ENCODE measurements around the gene CD37.
"Not testable (repeated sequence)": the region's sequence is repeated elsewhere in the genome, so short reads cannot be mapped to it uniquely, and the experiment has no call there.

DNA sequence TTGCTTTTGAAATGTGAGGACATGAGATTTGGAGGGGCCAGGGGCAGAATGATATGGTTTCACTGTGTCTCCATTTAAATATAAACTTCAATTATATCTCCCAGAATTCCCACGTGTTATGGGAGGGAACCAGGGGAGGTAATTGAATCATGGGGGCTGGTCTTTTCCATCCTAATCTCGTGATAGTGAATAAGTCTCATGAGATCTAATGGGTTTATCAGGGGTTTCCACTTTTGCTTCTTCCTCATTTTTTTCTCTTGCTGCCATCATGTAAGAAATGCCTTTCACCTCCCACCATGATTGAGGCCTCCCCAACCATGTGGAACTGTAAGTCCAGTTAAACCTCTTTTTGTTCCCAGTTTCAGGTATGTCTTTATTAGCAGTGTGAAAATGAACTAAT lies 45.9 kb upstream of the CD37 start:
- not testable (repeated sequence) for TF ChIP-seq POLR2A (IDR thresholded peaks at IDR 0.05; ENCODE audit: low read depth, low read length); POLR2AphosphoS5 (IDR thresholded peaks at IDR 0.05; ENCODE audit: low read depth, low read length); PAX5 (IDR thresholded peaks at IDR 0.05; ENCODE audit: insufficient read depth, low read length, severe bottlenecking); TAF1 (IDR thresholded peaks at IDR 0.05; ENCODE audit: low read depth, low read length)

Data from GM12891 (cell line).